IPS-15b (cell line): Measurements from ENCODE around the gene SLC9A4.

Experiments used
- H3K27me3 ChIP-seq: one replicate; pipeline ENCODE4 v1.6.1; 2013; ENCODE audit warnings: low read length; ENCODE audit not compliant: control insufficient read depth, insufficient read depth
- H3K36me3 ChIP-seq: one replicate; pipeline ENCODE4 v1.6.1; 2013; ENCODE audit warnings: low read length; ENCODE audit not compliant: control insufficient read depth, insufficient read depth
- H3K4me1 ChIP-seq: one replicate; pipeline ENCODE4 v1.6.1; 2013; ENCODE audit warnings: mild to moderate bottlenecking, low read length; ENCODE audit not compliant: control insufficient read depth, insufficient read depth
- H3K4me3 ChIP-seq: one replicate; pipeline ENCODE4 v1.5.1; 2013; ENCODE audit warnings: low read depth, low read length
- H3K9ac ChIP-seq: one replicate; pipeline ENCODE4 v1.6.1; 2013; ENCODE audit warnings: low read depth, mild to moderate bottlenecking, low read length
- H3K9me3 ChIP-seq: one replicate; pipeline ENCODE4 v1.6.1; 2013; ENCODE audit warnings: mild to moderate bottlenecking, low read length; ENCODE audit not compliant: control insufficient read depth, insufficient read depth

The SLC9A4 gene

DNA sequence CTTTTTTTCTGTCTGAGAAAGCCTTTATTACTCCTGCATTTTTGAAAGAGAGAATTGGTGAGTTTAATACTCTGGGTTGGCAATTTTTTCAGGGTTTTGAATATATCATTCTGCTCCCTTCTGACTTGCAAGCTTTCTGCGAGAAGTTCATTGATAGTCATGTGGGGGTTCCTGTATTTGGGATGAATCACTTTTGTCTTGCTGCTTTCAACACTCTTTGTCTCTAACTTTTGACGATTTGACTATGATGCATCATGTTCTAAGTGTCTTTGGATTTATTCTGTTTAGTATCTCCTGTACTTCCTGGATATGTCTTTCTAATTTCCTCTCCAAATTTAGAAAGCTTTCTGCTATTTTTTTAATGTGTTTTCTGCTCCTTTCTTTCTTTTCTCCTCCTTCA, 105.3 kb downstream of the SLC9A4 start:
- H3K27me3 ChIP-seq, result no peaks in the 10 kb centered on the region
- H3K9ac ChIP-seq, result no peak overlapping the region
- H3K4me3 ChIP-seq, result no peak overlapping the region
- no peaks in the 10 kb centered on the region for H3K36me3 ChIP-seq
- peaks cover 2% of the 10 kb centered on the region for H3K4me1 ChIP-seq
- no peaks in the 10 kb centered on the region for H3K9me3 ChIP-seq

DNA sequence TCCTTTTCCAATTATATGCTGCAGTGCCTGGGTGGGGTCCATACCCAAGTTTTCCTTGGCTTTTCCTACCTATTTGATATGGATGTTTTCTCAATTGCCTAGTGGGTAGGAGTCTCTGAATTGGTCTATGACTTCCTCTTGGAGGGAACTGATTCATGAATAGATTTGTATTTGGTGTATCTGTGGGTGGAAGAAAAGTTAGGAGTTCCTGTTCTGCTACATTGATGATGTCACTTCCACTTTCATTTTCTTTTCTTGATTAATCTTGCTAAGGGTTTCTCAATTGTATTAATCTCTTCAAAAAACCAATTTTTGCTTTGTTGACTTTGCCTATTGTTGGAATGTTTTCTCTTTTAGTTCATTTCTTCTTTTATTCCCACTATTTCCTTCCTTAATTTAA, 108.9 kb downstream of the SLC9A4 start:
- Histone ChIP-seq H3K36me3 (no peaks in the 10 kb centered on the region), H3K9ac (no peak overlapping the region), H3K4me3 (no peak overlapping the region), H3K27me3 (no peaks in the 10 kb centered on the region), H3K4me1 (peaks cover 12% of the 10 kb centered on the region), H3K9me3 (no peaks in the 10 kb centered on the region)

DNA sequence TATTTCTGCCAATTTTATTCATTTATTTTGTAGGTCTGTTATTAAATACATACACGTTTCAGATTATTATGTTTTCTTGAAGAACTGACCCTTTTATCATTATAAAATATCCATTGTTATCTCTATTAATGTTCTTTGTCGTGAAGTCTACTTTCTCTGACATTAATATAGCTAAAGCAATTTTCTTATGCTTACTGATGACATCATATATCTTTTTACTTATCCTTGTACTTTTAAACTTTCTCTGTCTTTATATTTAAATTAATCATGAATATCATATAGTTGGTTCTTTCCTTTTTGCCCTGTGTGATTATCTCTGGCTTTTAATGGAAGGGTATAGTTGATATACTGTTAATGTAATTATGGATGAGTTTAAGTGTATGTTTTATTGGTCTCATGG, 109.8 kb downstream of the SLC9A4 start:
- Histone ChIP-seq H3K9me3 (no peaks in the 10 kb centered on the region), H3K36me3 (no peaks in the 10 kb centered on the region), H3K4me3 (no peak overlapping the region), H3K9ac (no peak overlapping the region), H3K4me1 (peaks cover 11% of the 10 kb centered on the region), H3K27me3 (no peaks in the 10 kb centered on the region)
